ENCODE results near the gene LAMB1.

- no peak for TF ChIP-seq CTCF (IDR thresholded peaks at IDR 0.05)
- no peak for TF ChIP-seq POLR2A (IDR thresholded peaks at IDR 0.05)
- TF ChIP-seq POLR2AphosphoS5 (IDR thresholded peaks at IDR 0.05), result no peak
- TF ChIP-seq EP300 (IDR thresholded peaks at IDR 0.05), result no peak
These were observed 84.0 kb downstream of the LAMB1 start for GRCh38 chr7:107918948-107919347.

Data from suprapubic skin (tissue), 4 donors.